Fibroblast of pulmonary artery (primary cell): ENCODE measurements around the gene PRRT3.

Source experiments
- DNase-seq: peaks from one replicate; pipeline ENCODE4 v3.0.0-alpha.2; 2010; ENCODE audit warnings: low read depth
- H3K4me3 ChIP-seq: replicated peaks from 2 replicates; pipeline ENCODE4 v1.5.1; 2011; ENCODE audit warnings: low read depth, mild to moderate bottlenecking, control low read depth, low read length, moderate library complexity
- CTCF ChIP-seq: IDR thresholded peaks from 2 replicates; pipeline ENCODE4 v1.5.1; 2011; ENCODE audit warnings: mild to moderate bottlenecking, control low read depth, low read length, inconsistent platforms; ENCODE audit errors: missing control alignments

Gene PRRT3

GRCh38 chr3:9955611-9956352 lies 3.6 kb upstream of the PRRT3 start:
- TF ChIP-seq CTCF: no peak
- no peak for DNase-seq

GRCh38 chr3:9955067-9955502 lies 2.9 kb upstream of the PRRT3 start:
- H3K4me3 ChIP-seq: no peak overlapping the region
- DNase-seq: peak; percentile 31
- TF ChIP-seq CTCF: no peak

More at GRCh38 chr3:9955611-9956352, 3.6 kb upstream of the PRRT3 start:
- no peak overlapping the region for H3K4me3 ChIP-seq

GRCh38 chr3:9951598-9951961 lies 628 bp downstream of the PRRT3 start:
- H3K4me3 ChIP-seq: peak overlapping the region; percentile 62
- no peak for TF ChIP-seq CTCF
- no peak for DNase-seq

- TF ChIP-seq CTCF: no peak
- H3K4me3 ChIP-seq: no peak overlapping the region
- DNase-seq: no peak
Observed at GRCh38 chr3:9951126-9951525, 1.1 kb downstream of the PRRT3 start.

GRCh38 chr3:9949626-9950025 lies 2.6 kb downstream of the PRRT3 start:
- H3K4me3 ChIP-seq: no peak overlapping the region
- no peak for DNase-seq
- no peak for TF ChIP-seq CTCF

- no peak overlapping the region for H3K4me3 ChIP-seq
- no peak for DNase-seq
- TF ChIP-seq CTCF: no peak
Observed at GRCh38 chr3:9949115-9949514, 3.1 kb downstream of the PRRT3 start.

- no peak for TF ChIP-seq CTCF
- DNase-seq: no peak
- H3K4me3 ChIP-seq: no peak overlapping the region
Observed at GRCh38 chr3:9948586-9948985, 3.6 kb downstream of the PRRT3 start.
